Omental fat pad (tissue), 4 donors: ENCODE measurements around the gene GREM2. TPM values are rescaled to one million over a fixed set of nuclear protein-coding genes. Genes with fewer than 3 reads are reported as not detected.

Experiments
- ATAC-seq: fragments of 150-250 bp; one replicate; pipeline ENCODE4 v1.9.1; 2016; ENCODE audit warnings: mild to moderate bottlenecking, moderate library complexity; ENCODE audit not compliant: low FRiP score
- DNase-seq: peaks from one replicate; pipeline ENCODE4 v3.0.0-alpha.2; 2019; ENCODE audit warnings: low spot score
- small RNA-seq: library from RNA; depleted of rRNA; stranded (forward); fragments of <200 nt; gene quantifications from one replicate; pipeline ENCODE3, GENCODE V24; 2016
- total RNA-seq, 4 donors: library from RNA; depleted of rRNA; stranded (reverse); fragments of >200 nt; gene quantifications; one replicate each; pipeline ENCODE4 v1.1.0, GENCODE V29; 2016
- TF ChIP-seq, protein P1 (sequence below), 3 donors: fragments of 450-650 bp; IDR thresholded peaks; one replicate each; pipeline ENCODE4 v1.5.1; 2016 to 2017; ENCODE audit warnings: antibody characterized with exemption in 3 of 3, mild to moderate bottlenecking in 3 of 3, moderate library complexity in 2 of 3

The GREM2 gene
- total RNA-seq, 4 donors from 2014 or later = 0.09 to 0.36 (median 0.16) TPM; not detected in 1

DNA sequence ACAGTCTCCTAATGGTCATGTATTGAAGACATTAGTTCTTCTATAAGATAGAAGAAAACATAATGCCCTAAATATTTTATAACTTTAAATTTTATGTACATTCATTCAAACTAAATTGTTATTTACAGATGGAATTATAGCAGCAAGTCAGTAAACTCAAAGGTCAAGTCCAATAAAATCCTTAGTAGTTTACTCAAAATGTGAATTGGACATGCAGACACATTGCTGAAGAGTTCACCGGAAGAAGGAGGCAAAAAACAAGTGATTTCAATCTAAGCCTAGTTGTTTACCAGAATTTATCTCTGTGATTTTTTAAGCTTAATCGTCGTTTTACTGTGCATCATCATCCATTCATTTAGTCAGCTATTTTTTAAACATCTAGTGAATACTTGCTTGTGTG is 149.7 kb downstream of the GREM2 start:
- DNase-seq = no peak
- TF ChIP-seq, protein P1, sequence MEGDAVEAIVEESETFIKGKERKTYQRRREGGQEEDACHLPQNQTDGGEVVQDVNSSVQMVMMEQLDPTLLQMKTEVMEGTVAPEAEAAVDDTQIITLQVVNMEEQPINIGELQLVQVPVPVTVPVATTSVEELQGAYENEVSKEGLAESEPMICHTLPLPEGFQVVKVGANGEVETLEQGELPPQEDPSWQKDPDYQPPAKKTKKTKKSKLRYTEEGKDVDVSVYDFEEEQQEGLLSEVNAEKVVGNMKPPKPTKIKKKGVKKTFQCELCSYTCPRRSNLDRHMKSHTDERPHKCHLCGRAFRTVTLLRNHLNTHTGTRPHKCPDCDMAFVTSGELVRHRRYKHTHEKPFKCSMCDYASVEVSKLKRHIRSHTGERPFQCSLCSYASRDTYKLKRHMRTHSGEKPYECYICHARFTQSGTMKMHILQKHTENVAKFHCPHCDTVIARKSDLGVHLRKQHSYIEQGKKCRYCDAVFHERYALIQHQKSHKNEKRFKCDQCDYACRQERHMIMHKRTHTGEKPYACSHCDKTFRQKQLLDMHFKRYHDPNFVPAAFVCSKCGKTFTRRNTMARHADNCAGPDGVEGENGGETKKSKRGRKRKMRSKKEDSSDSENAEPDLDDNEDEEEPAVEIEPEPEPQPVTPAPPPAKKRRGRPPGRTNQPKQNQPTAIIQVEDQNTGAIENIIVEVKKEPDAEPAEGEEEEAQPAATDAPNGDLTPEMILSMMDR (IDR thresholded peaks at IDR 0.05) = no peak
- no peak for ATAC-seq

- TF ChIP-seq, protein P1 (IDR thresholded peaks at IDR 0.05) = no peak
- no peak for DNase-seq
- ATAC-seq = no peak
Observed at GRCh38 chr1:240457203-240457602, 154.8 kb downstream of the GREM2 start.

DNA sequence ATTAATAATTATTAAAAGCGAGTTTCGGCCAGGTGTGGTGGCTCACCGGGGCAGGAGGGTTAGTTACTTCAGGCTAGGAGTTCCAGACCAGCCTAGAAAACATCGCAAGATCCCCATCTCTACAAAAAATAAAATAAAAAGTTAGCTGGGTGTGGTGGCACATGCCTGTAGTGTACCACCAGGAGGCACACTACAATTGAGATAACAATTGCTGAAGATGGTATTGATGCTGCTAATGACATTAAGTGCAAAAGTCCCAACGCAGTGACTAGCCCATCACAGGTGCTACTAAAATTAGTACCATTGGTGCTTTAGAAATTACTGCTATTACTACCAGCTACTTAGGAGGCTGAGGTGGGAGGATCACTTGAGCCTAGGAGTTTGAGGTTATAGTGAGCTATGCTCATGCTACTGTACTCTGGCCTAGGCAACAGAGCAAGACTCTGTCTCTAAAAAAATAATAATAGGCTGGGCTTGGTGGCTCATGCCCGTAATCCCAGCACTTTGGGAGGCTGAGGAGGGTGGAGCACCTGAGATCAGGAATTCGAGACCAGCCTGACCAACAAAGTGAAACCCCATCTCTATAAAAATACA is 156.6 kb downstream of the GREM2 start:
- DNase-seq (no peak), ATAC-seq (no peak)
- TF ChIP-seq, protein P1 (IDR thresholded peaks at IDR 0.05) = no peak

DNA sequence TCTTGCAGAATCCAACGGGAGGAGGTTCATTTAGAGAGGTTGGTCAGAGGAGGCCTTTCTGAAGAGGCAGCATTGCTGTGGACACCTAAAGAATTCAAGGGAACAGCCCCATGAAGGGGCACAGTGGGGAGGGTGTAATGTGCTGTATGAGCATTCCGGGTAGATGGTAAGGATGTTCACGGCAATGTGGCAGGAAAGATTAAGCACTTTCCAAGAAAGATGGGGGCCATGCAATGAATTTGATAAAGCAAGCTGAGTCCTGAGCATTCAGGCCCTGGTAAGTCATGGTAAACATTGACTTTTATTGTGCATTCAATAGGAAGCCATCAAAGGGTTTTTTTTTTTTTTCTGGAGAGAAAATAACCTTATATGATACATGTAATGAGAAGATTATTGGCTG is 166.6 kb downstream of the GREM2 start:
- DNase-seq (no peak), ATAC-seq (no peak)
- TF ChIP-seq, protein P1 (IDR thresholded peaks at IDR 0.05) = no peak

- no peak for ATAC-seq
- DNase-seq = no peak
- TF ChIP-seq, protein P1 (IDR thresholded peaks at IDR 0.05) = no peak
Observed at GRCh38 chr1:240441669-240442068, 170.3 kb downstream of the GREM2 start.

Small RNA genes within 50 kb of the gene (small RNA-seq; reads per million reads assigned to genes)
- not detected for gene RNU5F-8P
